ENCODE data around the gene ITGA11. TPM values are rescaled to one million over a fixed set of nuclear protein-coding genes. Genes with fewer than 3 reads are reported as not detected.

Gene ITGA11
- total RNA-seq, 1 donor from 2014 or later = 4.5 TPM

GRCh38 chr15:68316061-68316804 lies 115.7 kb downstream of the ITGA11 start:
- peak; percentile 89 for DNase-seq (ENCODE audit: low spot score)

- peak; percentile 88 for DNase-seq (ENCODE audit: low spot score)
Measured at GRCh38 chr15:68315495-68316031, 116.4 kb downstream of the ITGA11 start.

- DNase-seq (ENCODE audit: low spot score) = no peak
Measured at GRCh38 chr15:68315035-68315434, 116.9 kb downstream of the ITGA11 start.

GRCh38 chr15:68314563-68314962 lies 117.4 kb downstream of the ITGA11 start:
- peak; percentile 85 for DNase-seq (ENCODE audit: low spot score)

- DNase-seq (ENCODE audit: low spot score) = peak; percentile 78
Measured at GRCh38 chr15:68313501-68314410, 118.2 kb downstream of the ITGA11 start.

- peak; percentile 80 for DNase-seq (ENCODE audit: low spot score)
Measured at GRCh38 chr15:68312701-68313204, 119.2 kb downstream of the ITGA11 start.

GRCh38 chr15:68311859-68312557 lies 120.0 kb downstream of the ITGA11 start:
- DNase-seq (ENCODE audit: low spot score) = peak; percentile 73

- DNase-seq (ENCODE audit: low spot score) = peak; percentile 28
Measured at GRCh38 chr15:68311464-68311835, 120.5 kb downstream of the ITGA11 start.

GRCh38 chr15:68310804-68311463 lies 121.0 kb downstream of the ITGA11 start:
- peak; percentile 78 for DNase-seq (ENCODE audit: low spot score)

- DNase-seq (ENCODE audit: low spot score) = peak; percentile 73
Measured at GRCh38 chr15:68310178-68310803, 121.7 kb downstream of the ITGA11 start.

- no peak for DNase-seq (ENCODE audit: low spot score)
Measured at GRCh38 chr15:68309024-68309423, 122.9 kb downstream of the ITGA11 start.

GRCh38 chr15:68307131-68307928 lies 124.6 kb downstream of the ITGA11 start:
- no peak for DNase-seq (ENCODE audit: low spot score)

GRCh38 chr15:68305420-68305871 lies 126.5 kb downstream of the ITGA11 start:
- no peak for DNase-seq (ENCODE audit: low spot score)

- DNase-seq (ENCODE audit: low spot score) = no peak
Measured at GRCh38 chr15:68304589-68305337, 127.2 kb downstream of the ITGA11 start.

GRCh38 chr15:68303560-68304436 lies 128.2 kb downstream of the ITGA11 start:
- DNase-seq (ENCODE audit: low spot score) = no peak

GRCh38 chr15:68303134-68303533 lies 128.8 kb downstream of the ITGA11 start:
- no peak for DNase-seq (ENCODE audit: low spot score)

GRCh38 chr15:68302729-68303128 lies 129.2 kb downstream of the ITGA11 start:
- DNase-seq (ENCODE audit: low spot score) = no peak
